Neuronal stem cell (in vitro differentiated cells): ENCODE results near the gene NPTXR.

Experiments used
- DNase-seq: peaks from one replicate; pipeline ENCODE4 v3.0.0-alpha.2; 2013; ENCODE audit warnings: low spot score
- H2AFZ ChIP-seq: one replicate; pipeline ENCODE4 v1.6.1; 2013; ENCODE audit warnings: mild to moderate bottlenecking, low read length, inconsistent platforms
- H2AK5ac ChIP-seq: 2 replicates; pipeline ENCODE4 v1.6.1; 2013; ENCODE audit warnings: low read depth, mild to moderate bottlenecking, inconsistent platforms, low read length, moderate library complexity, mixed read lengths
- H2BK120ac ChIP-seq: 2 replicates; pipeline ENCODE4 v1.6.1; 2013; ENCODE audit warnings: low read depth, mild to moderate bottlenecking, inconsistent platforms, low read length, moderate library complexity, mixed read lengths
- H2BK12ac ChIP-seq: one replicate; pipeline ENCODE4 v1.6.1; 2013; ENCODE audit warnings: low read length, inconsistent platforms
- H2BK15ac ChIP-seq: 2 replicates; pipeline ENCODE4 v1.6.1; 2013; ENCODE audit warnings: mild to moderate bottlenecking, low read length, inconsistent platforms, mixed read lengths
- H2BK5ac ChIP-seq: one replicate; pipeline ENCODE4 v1.6.1; 2013; ENCODE audit warnings: inconsistent platforms, mild to moderate bottlenecking, low read length, moderate library complexity
- H3K14ac ChIP-seq: one replicate; pipeline ENCODE4 v1.6.1; 2013; ENCODE audit warnings: low read length, inconsistent platforms
- H3K18ac ChIP-seq: 2 replicates; pipeline ENCODE4 v1.6.1; 2013; ENCODE audit warnings: low read length, inconsistent platforms
- H3K23ac ChIP-seq: 2 replicates; pipeline ENCODE4 v1.6.1; 2013; ENCODE audit warnings: low read depth, mild to moderate bottlenecking, mixed read lengths, low read length, inconsistent platforms; ENCODE audit not compliant: poor library complexity
- H3K27ac ChIP-seq: replicated peaks from 3 replicates; pipeline ENCODE4 v1.5.1; 2013; ENCODE audit warnings: low read length, inconsistent platforms
- H3K27me3 ChIP-seq, 3 experiments: 2 replicates each; pipeline ENCODE4 v1.6.1; 2013; ENCODE audit warnings: low read length in 3 of 3, mild to moderate bottlenecking in 2 of 3, inconsistent platforms in 1 of 3, low read depth in 1 of 3, mixed read lengths in 1 of 3, moderate library complexity in 1 of 3; ENCODE audit not compliant: control insufficient read depth in 3 of 3, insufficient read depth in 3 of 3
- H3K36me3 ChIP-seq, 2 donors: replicated peaks in 1 of 2; 2 replicates each; pipeline ENCODE4 v1.6.1; 2013; ENCODE audit warnings: low read length in 2 of 2; ENCODE audit not compliant: control insufficient read depth in 2 of 2, insufficient read depth in 2 of 2
- H3K4ac ChIP-seq: 2 replicates; pipeline ENCODE4 v1.6.1; 2013; ENCODE audit warnings: inconsistent platforms, mild to moderate bottlenecking, low read length, moderate library complexity
- H3K4me1 ChIP-seq, 2 donors: 1 replicate in 1 of 2; 2 replicates in 1 of 2; pipeline ENCODE4 v1.6.1; 2013; ENCODE audit warnings: low read length in 2 of 2, low read depth in 1 of 2; ENCODE audit not compliant: control insufficient read depth in 2 of 2, insufficient read depth in 1 of 2
- H3K4me2 ChIP-seq: one replicate; pipeline ENCODE4 v1.6.1; 2013; ENCODE audit warnings: mild to moderate bottlenecking, low read length, inconsistent platforms; ENCODE audit not compliant: insufficient read depth, poor library complexity, severe bottlenecking
- H3K4me3 ChIP-seq, 2 donors: 2 replicates each; pipeline ENCODE4 v1.5.1; 2013; ENCODE audit warnings: low read length in 2 of 2, mild to moderate bottlenecking in 2 of 2, inconsistent platforms in 1 of 2, moderate library complexity in 1 of 2
- H3K79me1 ChIP-seq: one replicate; pipeline ENCODE4 v1.6.1; 2013; ENCODE audit warnings: low read depth, mild to moderate bottlenecking, inconsistent platforms, low read length, moderate library complexity
- H3K9ac ChIP-seq: one replicate; pipeline ENCODE4 v1.6.1; 2013; ENCODE audit warnings: mild to moderate bottlenecking, low read depth, low read length, inconsistent platforms; ENCODE audit not compliant: poor library complexity
- H3K9me3 ChIP-seq, 2 donors: replicated peaks in 1 of 2; 2 replicates each; pipeline versions ENCODE3 to v1.6.1; 2013; ENCODE audit warnings: low read length in 2 of 2, mild to moderate bottlenecking in 2 of 2, inconsistent platforms in 1 of 2, low read depth in 1 of 2, mixed read lengths in 1 of 2, moderate library complexity in 1 of 2; ENCODE audit not compliant: control insufficient read depth in 2 of 2, insufficient read depth in 1 of 2
- H4K8ac ChIP-seq: one replicate; pipeline ENCODE4 v1.6.1; 2013; ENCODE audit warnings: low read depth, mild to moderate bottlenecking, inconsistent platforms, low read length, moderate library complexity
- H4K91ac ChIP-seq: one replicate; pipeline ENCODE4 v1.6.1; 2013; ENCODE audit warnings: low read length, low read depth, mild to moderate bottlenecking, inconsistent platforms; ENCODE audit not compliant: poor library complexity
- WGBS, 2 donors: extraction: QIAGEN DNeasy Blood & Tissue Kit; methylation state at CpG; one replicate each; pipeline ENCODE4 v1.1.7; 2013; ENCODE audit warnings: missing lambda C conversion rate in 2 of 2, mixed read lengths in 1 of 2; ENCODE audit not compliant: insufficient read length in 2 of 2, insufficient replicate concordance in 1 of 2; ENCODE audit errors: extremely low coverage in 2 of 2; 5-methylcytosine and 5-hydroxymethylcytosine counted together

NPTXR gene

DNA sequence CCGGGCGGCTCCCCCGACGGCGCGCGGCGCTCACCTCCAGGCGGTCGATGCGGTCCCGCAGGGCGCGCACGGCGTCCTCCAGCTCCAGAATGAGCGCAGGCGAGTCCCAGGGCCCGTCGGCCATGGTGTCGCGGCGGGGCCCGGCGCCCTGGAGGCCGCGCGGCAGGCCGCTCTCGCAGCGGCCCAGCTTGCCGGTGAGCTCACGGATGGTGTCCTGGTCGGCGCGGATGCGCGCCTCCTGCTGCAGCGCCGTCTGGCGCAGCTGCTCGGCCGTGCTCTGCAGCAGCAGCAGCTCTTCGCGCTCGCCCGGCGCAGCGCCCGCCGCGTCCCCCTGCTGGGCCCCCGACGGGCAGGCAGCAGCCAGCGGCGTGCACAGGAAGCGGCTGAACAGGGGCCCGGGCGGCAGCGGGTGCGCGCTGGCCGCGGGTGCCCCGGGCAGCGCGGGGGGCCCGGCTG, 599 bp downstream of the NPTXR start:
- WGBS, 2 donors = no CpG with 5 or more reads among the region's 68 CpGs

DNA sequence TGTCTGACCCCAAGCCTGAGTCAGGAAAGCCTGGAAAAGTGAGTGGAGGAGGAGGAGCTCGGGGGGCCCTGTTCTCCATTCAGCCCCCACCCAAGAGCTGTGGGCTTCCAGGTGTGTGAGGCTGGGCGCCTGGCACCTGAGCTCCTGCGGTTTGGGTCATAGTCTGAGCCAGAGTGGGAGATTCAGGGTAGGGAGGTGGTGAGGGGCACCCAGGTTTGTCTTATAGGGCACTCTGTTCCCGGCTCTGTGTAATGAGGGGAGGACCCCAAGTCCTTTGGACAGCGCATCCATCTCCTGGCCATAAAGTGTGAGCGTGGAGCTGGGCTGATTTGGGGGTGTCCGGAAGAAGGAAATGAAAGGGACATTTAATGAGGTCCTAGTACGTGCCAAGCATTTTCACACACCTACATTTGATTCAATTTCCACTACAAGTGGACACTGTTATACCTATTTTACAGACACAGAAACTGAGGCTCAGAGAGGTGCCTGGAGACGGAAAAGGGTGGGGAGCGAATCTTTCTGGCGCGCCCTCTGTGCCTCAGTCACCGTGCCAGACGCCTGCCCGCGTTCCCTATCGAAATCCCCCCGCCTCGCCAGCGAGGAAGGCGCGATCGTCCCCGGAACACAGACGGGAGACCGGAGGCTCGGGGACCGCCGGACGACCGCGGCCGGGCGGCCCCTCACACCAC, 1.2 kb downstream of the NPTXR start:
- Histone ChIP-seq H3K14ac (peak overlapping the region; percentile 50), H3K23ac (peak overlapping the region; percentile 69), H3K4me2 (peak overlapping the region; percentile 90), H3K9me3 (no peaks in the 10 kb centered on the region), H3K4ac (no peak overlapping the region), H2BK15ac (no peak overlapping the region), H3K27me3 (peaks cover 3 to 77% (median 36%) of the 10 kb centered on the region in 3 experiments), H2AFZ (peak overlapping the region; percentile 92), H2AK5ac (peak overlapping the region; percentile 60), H4K8ac (no peak overlapping the region), H3K4me1 (no peaks in the 10 kb centered on the region), H2BK120ac (no peak overlapping the region), H3K9ac (peak overlapping the region; percentile 79), H4K91ac (no peak overlapping the region), H3K4me3 (peak overlapping the region; percentile 43 to 80), H3K79me1 (peaks cover 4% of the 10 kb centered on the region), H3K27ac (no peak overlapping the region), H3K36me3 (no peaks in the 10 kb centered on the region), H3K18ac (peak overlapping the region; percentile 98), H2BK5ac (no peak overlapping the region), H2BK12ac (peak overlapping the region; percentile 88)
- no CpG with 5 or more reads among the region's 34 CpGs for WGBS, 2 donors
- DNase-seq = no peak

More for the DNA sequence above, 599 bp downstream of the NPTXR start:
- Histone ChIP-seq H2BK5ac (no peak overlapping the region), H3K9me3 (no peaks in the 10 kb centered on the region), H3K23ac (peak overlapping the region; percentile 69), H3K4me2 (peak overlapping the region; percentile 90), H3K27ac (no peak overlapping the region), H3K4me3 (peak overlapping the region; percentile 43 to 80), H3K79me1 (peaks cover 4% of the 10 kb centered on the region), H3K18ac (peak overlapping the region; percentile 98), H2BK120ac (no peak overlapping the region), H3K27me3 (peaks cover 3 to 83% (median 36%) of the 10 kb centered on the region in 3 experiments), H3K4me1 (no peaks in the 10 kb centered on the region), H4K8ac (no peak overlapping the region), H3K9ac (peak overlapping the region; percentile 79), H2BK12ac (peak overlapping the region; percentile 88), H3K4ac (no peak overlapping the region), H2AFZ (peak overlapping the region; percentile 92), H3K14ac (peak overlapping the region; percentile 44), H3K36me3 (no peaks in the 10 kb centered on the region), H2AK5ac (peak overlapping the region; percentile 60), H2BK15ac (peak overlapping the region; percentile 60), H4K91ac (no peak overlapping the region)
- peak; percentile 56 for DNase-seq

DNA sequence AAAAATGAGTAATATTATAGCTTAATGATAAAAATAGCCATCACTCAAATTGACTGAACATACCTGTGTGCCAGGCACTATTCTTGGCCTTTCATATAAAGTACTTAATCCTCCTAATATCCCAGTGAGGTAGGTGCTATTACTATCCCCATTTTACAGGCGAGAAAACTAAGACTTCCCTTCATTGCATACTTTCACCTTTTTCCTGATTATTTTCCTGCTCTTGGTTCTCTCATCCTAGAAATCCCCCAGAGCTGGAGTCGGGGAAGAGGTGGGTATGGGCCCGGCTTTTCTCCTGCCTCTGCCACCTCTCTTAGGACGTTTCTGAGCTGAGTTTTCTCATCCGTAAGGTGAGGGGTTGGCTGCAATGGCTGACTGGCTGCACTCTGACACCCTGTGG, 2.2 kb downstream of the NPTXR start:
- H3K23ac ChIP-seq = peak overlapping the region; percentile 81
- H3K4me2 ChIP-seq = no peak overlapping the region
- H3K4me3 ChIP-seq = no peak overlapping the region
- H3K18ac ChIP-seq = no peak overlapping the region
- no peaks in the 10 kb centered on the region for H3K4me1 ChIP-seq
- peaks cover 5% of the 10 kb centered on the region for H3K79me1 ChIP-seq
- no peaks in the 10 kb centered on the region for H3K36me3 ChIP-seq
- H2AK5ac ChIP-seq = no peak overlapping the region
- no peak overlapping the region for H3K4ac ChIP-seq
- no peak overlapping the region for H2BK120ac ChIP-seq
- H2BK12ac ChIP-seq = no peak overlapping the region
- H2BK15ac ChIP-seq = no peak overlapping the region
- WGBS, 2 donors = no CpG with 5 or more reads among the region's 5 CpGs
- no peak overlapping the region for H2BK5ac ChIP-seq
- H4K8ac ChIP-seq = no peak overlapping the region
- peak overlapping the region; percentile 10 for H3K9ac ChIP-seq
- H3K27ac ChIP-seq = no peak overlapping the region
- H2AFZ ChIP-seq = no peak overlapping the region
- H3K14ac ChIP-seq = no peak overlapping the region
- no peak overlapping the region for H4K91ac ChIP-seq
- H3K9me3 ChIP-seq = no peaks in the 10 kb centered on the region
- H3K27me3 ChIP-seq = peaks cover 3 to 71% (median 36%) of the 10 kb centered on the region in 3 experiments
- DNase-seq = no peak

DNA sequence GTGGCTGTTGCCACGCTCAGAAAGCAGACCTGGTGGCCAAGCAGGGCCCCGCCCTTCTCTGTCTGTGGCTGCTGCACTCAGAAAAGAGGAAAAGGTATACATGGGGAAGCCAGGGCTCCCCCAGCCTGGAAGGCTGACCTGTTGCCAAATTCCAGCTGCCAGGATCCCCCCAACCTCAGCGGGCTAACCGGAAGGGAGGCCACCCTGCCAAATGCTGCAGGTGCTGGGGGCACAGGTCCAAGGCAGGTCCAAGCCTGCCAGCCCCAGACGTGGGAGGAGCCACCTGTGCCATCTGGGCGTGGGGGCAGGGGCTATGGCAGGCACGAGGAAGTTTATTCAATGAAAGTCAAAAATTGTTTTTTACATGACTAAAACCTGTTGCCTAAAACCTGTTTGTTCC, 2.6 kb downstream of the NPTXR start:
- Histone ChIP-seq H3K9ac (no peak overlapping the region), H3K36me3 (no peaks in the 10 kb centered on the region), H2BK120ac (no peak overlapping the region), H2BK12ac (no peak overlapping the region), H3K23ac (no peak overlapping the region), H4K8ac (no peak overlapping the region), H3K27me3 (peaks cover 3 to 70% (median 37%) of the 10 kb centered on the region in 3 experiments), H2BK5ac (no peak overlapping the region), H3K79me1 (peaks cover 5% of the 10 kb centered on the region), H3K4me3 (no peak overlapping the region), H3K4me2 (no peak overlapping the region), H3K9me3 (no peaks in the 10 kb centered on the region), H3K4me1 (no peaks in the 10 kb centered on the region), H4K91ac (no peak overlapping the region), H2AFZ (no peak overlapping the region), H3K27ac (no peak overlapping the region), H2AK5ac (no peak overlapping the region), H3K18ac (peak overlapping the region; percentile 60), H3K14ac (no peak overlapping the region), H2BK15ac (no peak overlapping the region), H3K4ac (no peak overlapping the region)
- DNase-seq = no peak
- WGBS, 2 donors = no CpG with 5 or more reads among the region's 7 CpGs
